SU-DHL-6 (cell line): ENCODE measurements around the gene DCDC2C.

Experiments used
- H2AFZ ChIP-seq: fragments of 200-600 bp; sonication (generic); 2 replicates; pipeline ENCODE4 v1.6.1; 2014; ENCODE audit warnings: low read depth, mild to moderate bottlenecking, moderate library complexity, mixed read lengths, antibody characterized with exemption, low read length; ENCODE audit not compliant: severe bottlenecking
- H3F3A ChIP-seq: fragments of 200-600 bp; shearing (Covaris generic); 2 replicates; pipeline ENCODE4 v1.6.0; 2016; ENCODE audit warnings: antibody characterized with exemption, mild to moderate bottlenecking; ENCODE audit not compliant: insufficient read depth
- H3K27ac ChIP-seq: fragments of 200-600 bp; sonication (generic); 2 replicates; pipeline ENCODE4 v1.5.1; 2016; ENCODE audit warnings: low read depth, mild to moderate bottlenecking, low read length, moderate library complexity, mixed read lengths
- H3K27me3 ChIP-seq: fragments of 200-600 bp; sonication (generic), shearing (Covaris generic); 2 replicates; pipeline ENCODE4 v1.6.0; 2014; ENCODE audit warnings: mild to moderate bottlenecking, low read length
- H3K36me3 ChIP-seq: fragments of 200-600 bp; sonication (generic); 2 replicates; pipeline ENCODE4 v1.6.1; 2014; ENCODE audit warnings: mild to moderate bottlenecking, low read length, mixed read lengths
- H3K4me2 ChIP-seq: fragments of 300-600, 200-600 bp; shearing (Covaris generic), sonication (generic); 2 replicates; pipeline ENCODE4 v1.6.0; 2014; ENCODE audit warnings: low read length, low read depth, mild to moderate bottlenecking; ENCODE audit not compliant: poor library complexity, severe bottlenecking
- H3K4me3 ChIP-seq: fragments of 200-600 bp; sonication (generic); 2 replicates; pipeline ENCODE4 v1.5.1; 2014; ENCODE audit warnings: antibody characterized with exemption, low read length, mild to moderate bottlenecking, mixed read lengths; ENCODE audit not compliant: insufficient read depth, poor library complexity, severe bottlenecking
- H3K79me2 ChIP-seq: fragments of 200-600 bp; sonication (generic); 2 replicates; pipeline ENCODE4 v1.6.1; 2014; ENCODE audit warnings: mild to moderate bottlenecking, low read length, moderate library complexity; ENCODE audit not compliant: insufficient read depth
- H3K9ac ChIP-seq: fragments of 200-600 bp; sonication (generic); 2 replicates; pipeline ENCODE4 v1.7.0; 2014; ENCODE audit warnings: mild to moderate bottlenecking, low read length
- H3K9me2 ChIP-seq: fragments of 200-600 bp; sonication (generic); replicated peaks from 2 replicates; pipeline ENCODE4 v1.6.1; 2014; ENCODE audit warnings: low read length; ENCODE audit not compliant: insufficient read depth
- H3K9me3 ChIP-seq: fragments of 200-600 bp; sonication (generic); 2 replicates; pipeline ENCODE4 v1.6.1; 2014; ENCODE audit warnings: low read length, mixed read lengths; ENCODE audit not compliant: insufficient read depth
- H4K20me1 ChIP-seq: fragments of 200-600 bp; sonication (generic); 2 replicates; pipeline ENCODE4 v1.6.1; 2014; ENCODE audit warnings: low read depth, mild to moderate bottlenecking, antibody characterized with exemption, low read length, moderate library complexity, mixed read lengths
- EZH2phosphoT487 ChIP-seq: fragments of 200-600 bp; sonication (generic), shearing (Covaris generic); conservative IDR thresholded peaks from 2 replicates; pipeline ENCODE4 v1.6.1; 2018; ENCODE audit warnings: mild to moderate bottlenecking, antibody characterized with exemption, low read length, moderate library complexity, mixed read lengths
- TF ChIP-seq, protein P1 (sequence below): fragments of 200-600 bp; sonication (generic); IDR thresholded peaks from one replicate; pipeline ENCODE4 v1.5.1; 2017; ENCODE audit warnings: antibody characterized with exemption, mild to moderate bottlenecking, low read length, moderate library complexity; ENCODE audit not compliant: insufficient read depth, poor library complexity, severe bottlenecking

Gene DCDC2C

DNA sequence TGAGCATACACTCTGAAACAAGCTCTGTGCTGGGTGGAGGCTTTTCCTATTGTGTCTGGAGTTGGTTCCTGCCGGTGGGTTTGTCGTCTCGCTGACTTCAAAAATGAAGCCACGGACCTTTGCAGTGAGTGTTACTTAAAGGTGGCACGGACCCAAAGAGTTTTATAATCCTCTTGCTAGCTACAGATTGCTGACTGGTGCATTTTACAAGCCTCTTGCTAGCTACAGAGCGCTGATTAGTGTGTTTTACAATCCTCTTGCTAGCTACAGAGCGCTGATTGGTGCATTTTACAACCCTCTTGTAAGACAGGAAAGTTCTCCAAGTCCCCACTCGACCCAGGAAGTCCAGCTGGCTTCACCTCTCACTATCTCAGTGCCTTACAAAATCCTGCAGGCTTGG lies 15.3 kb downstream of the DCDC2C start:
- H3K9me2 ChIP-seq, result no peaks in the 10 kb centered on the region
- H3K9me3 ChIP-seq, result no peaks in the 10 kb centered on the region
- H2AFZ ChIP-seq, result no peak overlapping the region
- no peak overlapping the region for H3K4me2 ChIP-seq
- no peak overlapping the region for H3K9ac ChIP-seq
- TF ChIP-seq, protein P1, sequence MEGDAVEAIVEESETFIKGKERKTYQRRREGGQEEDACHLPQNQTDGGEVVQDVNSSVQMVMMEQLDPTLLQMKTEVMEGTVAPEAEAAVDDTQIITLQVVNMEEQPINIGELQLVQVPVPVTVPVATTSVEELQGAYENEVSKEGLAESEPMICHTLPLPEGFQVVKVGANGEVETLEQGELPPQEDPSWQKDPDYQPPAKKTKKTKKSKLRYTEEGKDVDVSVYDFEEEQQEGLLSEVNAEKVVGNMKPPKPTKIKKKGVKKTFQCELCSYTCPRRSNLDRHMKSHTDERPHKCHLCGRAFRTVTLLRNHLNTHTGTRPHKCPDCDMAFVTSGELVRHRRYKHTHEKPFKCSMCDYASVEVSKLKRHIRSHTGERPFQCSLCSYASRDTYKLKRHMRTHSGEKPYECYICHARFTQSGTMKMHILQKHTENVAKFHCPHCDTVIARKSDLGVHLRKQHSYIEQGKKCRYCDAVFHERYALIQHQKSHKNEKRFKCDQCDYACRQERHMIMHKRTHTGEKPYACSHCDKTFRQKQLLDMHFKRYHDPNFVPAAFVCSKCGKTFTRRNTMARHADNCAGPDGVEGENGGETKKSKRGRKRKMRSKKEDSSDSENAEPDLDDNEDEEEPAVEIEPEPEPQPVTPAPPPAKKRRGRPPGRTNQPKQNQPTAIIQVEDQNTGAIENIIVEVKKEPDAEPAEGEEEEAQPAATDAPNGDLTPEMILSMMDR, result no peak
- H3K27me3 ChIP-seq, result no peaks in the 10 kb centered on the region
- no peaks in the 10 kb centered on the region for H3K79me2 ChIP-seq
- H3K27ac ChIP-seq, result no peak overlapping the region
- no peaks in the 10 kb centered on the region for H3F3A ChIP-seq
- H3K4me3 ChIP-seq, result no peak overlapping the region
- H4K20me1 ChIP-seq, result no peaks in the 10 kb centered on the region
- H3K36me3 ChIP-seq, result no peaks in the 10 kb centered on the region

DNA sequence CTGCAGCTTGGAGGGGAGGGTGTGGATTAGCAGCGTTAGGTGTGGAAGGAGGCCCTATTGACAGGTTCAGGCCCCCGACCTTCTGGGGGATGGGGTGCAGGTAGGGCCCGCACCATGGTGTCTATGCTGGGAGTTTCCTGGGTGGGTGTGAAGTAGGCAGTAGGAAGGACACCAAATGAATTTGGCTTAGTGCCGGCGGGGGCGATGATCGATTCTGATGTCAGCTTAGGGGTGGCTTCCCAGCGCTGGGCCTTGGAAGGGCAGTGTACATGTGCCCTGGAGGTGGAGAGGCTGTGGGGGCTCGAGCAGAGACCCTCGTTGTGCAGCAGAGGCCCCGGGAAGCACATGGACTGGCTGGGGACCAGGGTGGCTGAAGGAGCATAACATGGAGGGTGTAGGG lies 21.6 kb downstream of the DCDC2C start:
- Histone ChIP-seq H3K4me3 (no peak overlapping the region), H3K36me3 (no peaks in the 10 kb centered on the region), H2AFZ (no peak overlapping the region), H3F3A (no peaks in the 10 kb centered on the region), H3K4me2 (no peak overlapping the region), H3K9me3 (no peaks in the 10 kb centered on the region), H3K27ac (no peak overlapping the region), H3K9ac (no peak overlapping the region), H4K20me1 (no peaks in the 10 kb centered on the region), H3K27me3 (no peaks in the 10 kb centered on the region), H3K9me2 (no peaks in the 10 kb centered on the region), H3K79me2 (no peaks in the 10 kb centered on the region)
- TF ChIP-seq EZH2phosphoT487, result no peak
- TF ChIP-seq, protein P1, result no peak

DNA sequence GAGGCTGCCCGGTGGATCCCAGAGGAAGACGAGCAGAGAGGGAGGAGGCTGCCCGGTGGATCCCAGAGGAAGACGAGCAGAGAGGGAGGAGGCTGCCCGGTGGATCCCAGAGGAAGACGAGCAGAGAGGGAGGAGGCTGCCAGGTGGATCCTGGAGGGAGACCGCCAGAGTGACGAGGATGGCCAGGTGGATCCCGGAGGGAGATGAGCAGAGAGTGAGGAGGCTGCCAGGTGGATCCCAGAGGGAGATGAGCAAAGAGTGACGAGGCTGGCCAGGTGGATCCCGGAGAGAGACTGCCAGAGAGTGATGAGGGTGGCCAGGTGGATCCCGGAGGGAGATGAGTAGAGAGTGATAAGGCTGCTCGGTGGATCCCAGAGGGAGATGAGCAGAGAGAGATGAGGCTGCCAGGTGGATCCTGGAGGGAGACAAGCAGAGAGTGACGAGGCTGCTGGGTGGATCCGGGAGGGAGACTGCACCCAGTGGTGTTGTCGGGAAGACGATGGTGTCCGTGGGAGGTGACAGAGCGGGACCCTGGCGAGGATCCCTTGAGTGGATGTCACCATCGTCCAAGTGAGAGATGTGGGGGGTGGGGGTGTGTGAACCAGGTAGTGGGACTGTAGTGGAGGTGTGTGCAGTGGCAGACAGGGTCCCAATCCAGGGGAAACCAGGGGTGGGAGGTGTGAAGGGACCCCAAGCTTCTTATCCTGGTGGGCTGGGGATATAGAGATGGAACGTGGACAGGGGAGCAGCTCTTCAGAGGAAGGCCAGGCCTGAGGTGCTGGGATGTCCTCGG lies 22.3 kb downstream of the DCDC2C start:
- Histone ChIP-seq H2AFZ (no peak overlapping the region), H3K36me3 (no peaks in the 10 kb centered on the region), H3K9me3 (no peaks in the 10 kb centered on the region), H3K9me2 (no peaks in the 10 kb centered on the region), H3K27ac (no peak overlapping the region), H3K9ac (no peak overlapping the region), H3K79me2 (no peaks in the 10 kb centered on the region), H4K20me1 (no peaks in the 10 kb centered on the region), H3K27me3 (no peaks in the 10 kb centered on the region), H3K4me3 (no peak overlapping the region), H3K4me2 (no peak overlapping the region), H3F3A (no peaks in the 10 kb centered on the region)
- TF ChIP-seq EZH2phosphoT487, result no peak
- TF ChIP-seq, protein P1, result no peak
